Activated CD8-positive, alpha-beta memory T cell treated with anti-CD3 and anti-CD28 coated beads, Interleukin-2, amount 50 U/mL, for 48 hours (primary cell): Measurements from ENCODE around the gene CTNND2.

Source experiments
- DNase-seq: peaks from one replicate; pipeline ENCODE4 v3.0.0-alpha.2; 2020

CTNND2 gene

DNA sequence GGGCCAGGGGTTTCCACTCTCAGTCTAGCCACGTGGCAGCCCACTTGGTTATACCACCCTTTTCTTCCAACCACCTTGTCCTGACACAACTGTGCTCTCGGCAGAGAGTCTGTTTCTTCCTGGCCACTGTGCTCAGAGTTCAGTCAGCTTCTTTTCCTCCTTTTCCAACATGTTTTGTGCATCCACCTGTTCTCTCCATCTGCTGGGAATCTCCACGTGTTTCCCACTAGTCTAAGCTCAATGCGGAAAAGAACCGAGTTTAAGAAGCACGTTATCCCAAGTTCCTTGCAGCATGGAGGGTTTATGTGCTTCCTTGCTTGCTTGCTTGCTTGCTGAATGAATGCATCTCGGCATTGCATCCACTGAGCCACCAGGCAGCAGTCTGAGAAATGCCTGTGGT is 599.6 kb downstream of the CTNND2 start:
- no peak for DNase-seq

DNA sequence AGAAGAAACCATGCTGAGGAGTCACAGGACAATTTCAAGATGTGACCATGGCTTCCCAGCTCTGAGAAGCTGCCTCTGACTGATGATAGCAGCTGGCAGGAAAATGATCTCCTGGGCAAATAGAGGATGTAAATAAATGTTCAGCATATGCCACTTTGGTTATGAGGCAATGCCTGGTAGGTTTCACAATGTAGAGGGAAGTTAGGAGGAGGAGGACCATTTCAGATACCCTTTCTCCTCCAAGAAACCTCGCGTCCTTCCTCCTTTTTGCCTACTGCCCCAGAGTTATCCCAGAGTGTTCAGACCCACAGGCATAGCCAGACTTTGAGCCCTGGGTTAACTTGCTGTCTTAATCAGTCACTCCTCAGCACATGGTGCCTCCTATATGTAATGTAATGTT is 601.6 kb downstream of the CTNND2 start:
- DNase-seq = no peak

DNA sequence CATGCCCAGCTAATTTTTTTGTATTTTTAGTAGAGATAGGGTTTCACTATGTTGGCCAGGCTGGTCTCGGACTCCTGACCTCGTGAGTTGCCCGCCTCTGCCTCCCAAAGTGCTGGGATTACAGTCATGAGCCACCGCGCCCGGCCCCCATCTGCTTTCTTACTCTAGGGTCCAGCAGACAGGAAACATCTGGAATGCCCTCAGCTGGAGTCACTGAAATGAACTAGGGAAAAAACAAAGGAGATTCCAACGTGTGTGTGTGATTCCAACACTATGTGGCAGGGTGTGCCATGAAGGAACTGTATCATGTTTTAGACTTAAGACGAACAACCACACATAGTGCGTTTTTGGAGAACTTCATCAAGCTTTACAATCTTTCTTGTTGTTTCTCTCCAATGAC is 603.1 kb downstream of the CTNND2 start:
- no peak for DNase-seq

DNA sequence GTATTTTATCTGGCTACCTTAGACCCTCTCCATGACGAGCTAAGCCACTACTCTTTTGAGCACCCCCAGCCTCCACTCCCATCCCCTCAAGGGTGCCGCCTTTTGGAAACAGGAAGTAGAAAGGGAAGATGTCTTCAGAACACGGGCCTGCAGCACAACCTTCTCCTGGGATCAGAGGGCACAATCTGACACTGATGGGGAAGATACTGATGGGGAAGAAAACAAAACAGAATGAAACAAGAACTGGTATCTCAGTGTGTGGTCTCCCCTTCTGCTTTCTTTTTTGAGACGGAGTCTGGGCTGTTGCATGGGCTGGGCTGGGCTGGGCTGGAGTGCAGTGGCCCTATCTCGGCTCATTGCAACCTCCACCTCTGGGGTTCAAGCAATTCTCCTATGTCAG is 603.5 kb downstream of the CTNND2 start:
- DNase-seq = no peak

DNA sequence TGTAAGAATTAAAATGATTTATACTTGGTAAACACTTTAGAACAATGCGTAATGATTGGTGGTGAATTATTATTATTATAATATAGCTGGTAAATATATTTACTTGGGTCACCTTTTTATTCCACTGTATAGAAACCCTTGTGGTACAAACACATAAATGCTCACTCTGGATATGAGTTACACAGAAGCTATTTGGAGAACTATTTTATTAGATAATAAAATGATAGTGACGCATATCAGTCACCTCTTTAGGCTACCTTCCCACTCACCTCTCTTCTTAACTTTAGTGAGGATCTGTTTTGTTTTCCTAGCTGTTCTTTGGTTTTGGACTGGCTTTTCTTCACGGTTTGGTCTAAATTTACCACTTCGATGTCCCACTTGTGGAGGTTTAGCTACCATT is 605.4 kb downstream of the CTNND2 start:
- DNase-seq = no peak

DNA sequence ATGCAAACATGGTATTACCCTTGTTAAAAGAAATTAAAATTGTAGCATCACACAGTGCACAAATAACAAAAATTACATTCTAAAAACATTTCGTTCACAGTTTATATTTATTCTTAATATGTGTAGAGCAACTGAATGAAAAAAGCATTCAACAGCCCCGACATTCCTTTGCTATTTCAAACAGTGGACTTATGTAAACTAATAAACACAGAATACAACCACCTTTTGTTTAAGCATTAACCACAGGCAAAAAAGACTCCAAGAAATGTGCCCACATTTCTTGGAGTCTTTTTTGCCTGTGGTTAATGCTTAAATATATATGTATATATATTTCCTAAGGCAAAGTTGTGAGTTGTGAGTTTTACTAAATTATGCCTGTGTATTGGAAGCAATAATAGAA is 610.7 kb downstream of the CTNND2 start:
- DNase-seq = no peak

DNA sequence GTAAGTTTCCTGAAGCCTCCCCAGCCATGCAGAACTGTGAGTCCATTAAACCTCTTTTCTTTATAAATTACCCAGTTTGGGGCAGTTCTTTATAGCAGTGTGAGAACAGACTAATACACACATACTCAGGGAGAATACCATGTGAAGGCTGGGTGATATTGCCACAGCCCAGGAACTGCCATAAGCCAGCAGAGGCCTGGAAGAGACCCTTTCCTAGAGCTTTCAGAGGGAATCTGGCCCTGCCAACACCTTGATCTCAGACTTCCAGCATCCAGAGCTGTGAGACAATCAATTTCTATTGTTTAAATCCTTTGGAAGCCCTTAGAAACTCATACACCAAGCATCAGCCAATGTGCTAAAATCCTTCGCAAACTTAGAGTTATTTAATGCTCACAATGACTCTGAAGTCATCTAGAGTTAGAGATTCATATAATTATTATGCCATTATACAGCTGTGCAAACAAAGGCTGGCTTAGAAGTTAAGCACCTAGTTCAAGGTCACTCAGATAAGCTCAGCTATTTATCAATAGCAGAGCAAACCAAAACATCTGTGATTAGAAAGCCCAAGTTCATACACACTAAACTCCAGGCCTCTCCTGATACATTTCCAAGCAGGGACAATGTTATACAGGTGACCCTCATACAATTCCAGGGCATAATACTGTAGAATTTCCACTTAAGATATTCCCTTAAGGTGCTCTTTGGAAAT is 611.4 kb downstream of the CTNND2 start:
- no peak for DNase-seq

DNA sequence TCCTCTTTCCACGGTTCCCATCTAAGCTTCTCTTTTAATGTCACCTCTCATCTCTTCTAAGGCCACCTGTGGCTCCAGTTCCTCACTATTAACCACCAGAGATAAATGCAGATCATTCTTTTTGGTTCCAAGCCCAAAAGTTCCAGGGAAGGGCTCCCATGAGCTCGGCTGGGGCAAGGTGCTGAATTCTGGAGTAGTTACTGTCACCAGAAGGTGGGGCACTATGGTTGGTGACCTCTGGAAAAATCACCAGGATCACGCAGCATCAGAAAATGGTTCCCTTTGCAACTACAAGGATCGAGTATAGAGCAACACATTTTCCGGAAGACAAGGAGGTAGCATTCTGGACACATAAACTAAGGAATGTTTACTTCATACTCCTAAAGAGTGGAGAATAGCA is 614.5 kb downstream of the CTNND2 start:
- no peak for DNase-seq

DNA sequence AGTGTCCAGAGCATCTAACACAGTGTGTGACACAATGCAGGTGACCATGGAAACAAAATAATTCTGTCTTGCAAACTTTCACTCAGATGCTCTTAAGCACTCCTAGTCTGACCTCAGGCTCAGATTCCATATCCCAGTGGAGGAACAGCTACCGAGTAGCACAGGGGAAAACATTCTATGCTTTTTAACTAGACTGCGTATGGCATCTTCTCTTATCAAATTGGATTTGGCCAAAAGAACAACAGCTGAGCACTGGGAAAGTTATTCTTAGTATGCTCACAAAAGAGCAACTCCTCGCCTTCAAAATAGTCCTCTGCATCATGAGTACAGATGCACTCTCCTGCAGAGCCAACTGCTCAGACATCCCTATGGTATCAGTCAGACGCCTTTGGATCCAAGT is 615.0 kb downstream of the CTNND2 start:
- no peak for DNase-seq

DNA sequence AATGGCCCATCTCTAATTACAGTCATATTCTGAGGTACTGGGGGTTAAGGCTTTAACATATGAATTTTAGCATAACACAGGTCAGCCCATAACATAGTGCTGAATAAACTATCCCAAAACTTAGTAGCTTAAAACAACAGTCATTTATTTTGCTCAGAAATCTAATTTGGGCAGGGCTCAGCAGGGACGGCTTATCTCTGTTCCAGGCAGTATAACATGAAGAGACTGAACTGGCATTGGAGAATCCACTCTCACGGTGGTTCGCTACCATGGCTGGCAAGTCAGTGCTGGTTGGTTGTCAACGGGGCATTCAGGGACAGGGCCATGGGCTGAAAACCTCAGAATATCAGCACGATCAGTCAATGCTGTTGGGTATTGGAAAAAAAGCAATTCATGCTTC is 622.4 kb downstream of the CTNND2 start:
- no peak for DNase-seq

DNA sequence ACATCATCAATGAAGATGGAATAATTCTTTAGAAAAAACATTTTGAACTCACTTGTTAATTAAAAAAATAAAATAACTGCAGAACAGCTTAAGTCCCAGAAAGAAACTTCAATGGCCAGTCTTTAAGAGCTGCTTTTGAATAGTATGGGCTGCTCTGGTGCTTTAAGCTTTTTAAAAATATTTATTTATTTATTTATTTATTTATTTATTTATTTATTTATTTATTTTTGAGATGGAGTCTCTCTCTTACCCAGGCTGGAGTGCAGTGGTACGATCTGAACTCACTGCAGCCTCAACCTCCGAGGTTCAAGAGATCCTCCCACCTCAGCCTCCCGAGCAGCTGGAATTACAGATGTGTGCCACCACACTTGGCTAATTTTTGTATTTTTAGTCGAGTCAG is 626.9 kb downstream of the CTNND2 start:
- no peak for DNase-seq

DNA sequence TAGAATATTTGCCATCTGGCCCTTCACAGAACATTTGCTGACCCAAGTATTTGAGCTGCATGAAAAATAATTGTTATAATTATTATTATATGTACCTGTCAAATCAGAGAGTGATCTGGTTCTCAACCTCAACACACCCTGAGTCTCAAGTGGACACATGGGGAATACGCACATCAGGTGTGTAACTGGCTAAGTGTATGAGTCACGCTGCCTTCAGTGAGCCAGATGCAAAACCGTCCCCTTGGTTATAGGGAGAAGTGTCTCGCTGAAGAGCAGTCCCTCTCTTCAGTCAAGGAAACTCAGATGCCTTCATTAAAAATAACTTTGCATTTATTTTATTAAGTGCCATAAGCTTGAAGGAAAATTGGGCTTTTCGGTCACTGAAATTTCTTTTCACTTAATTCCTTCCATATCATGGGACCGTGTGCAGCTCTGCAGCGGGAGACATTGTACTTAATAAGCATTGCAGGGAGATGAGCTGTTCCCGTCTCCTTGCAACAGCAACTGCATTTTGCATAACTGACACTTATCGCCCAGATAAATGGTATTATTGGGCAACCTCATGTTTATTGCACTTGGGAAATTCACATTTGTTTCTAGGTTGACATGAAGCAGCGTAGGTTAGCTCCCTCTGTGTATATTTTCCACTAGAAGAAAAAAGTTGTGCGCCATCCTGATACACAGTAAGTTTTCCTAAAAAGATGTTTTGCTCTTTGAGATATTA is 630.9 kb downstream of the CTNND2 start:
- no peak for DNase-seq

DNA sequence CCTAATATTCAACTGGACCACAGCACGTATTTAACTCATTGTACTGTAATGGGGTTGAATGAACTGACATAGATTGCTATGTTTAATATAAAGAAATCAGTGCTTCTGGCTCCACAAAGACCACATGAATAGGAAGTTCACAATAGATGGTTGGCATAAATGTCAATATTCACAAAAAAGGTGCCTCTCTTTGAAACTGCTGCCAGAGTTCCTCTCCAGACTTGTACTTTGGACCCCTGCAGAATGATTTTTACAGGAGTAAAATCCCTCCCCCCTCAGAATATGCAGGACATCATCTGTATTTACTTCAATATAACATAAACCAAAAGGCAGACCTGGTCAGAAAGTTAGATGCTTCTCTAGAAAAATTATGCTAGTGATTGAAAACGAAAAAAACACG is 634.7 kb downstream of the CTNND2 start:
- no peak for DNase-seq

DNA sequence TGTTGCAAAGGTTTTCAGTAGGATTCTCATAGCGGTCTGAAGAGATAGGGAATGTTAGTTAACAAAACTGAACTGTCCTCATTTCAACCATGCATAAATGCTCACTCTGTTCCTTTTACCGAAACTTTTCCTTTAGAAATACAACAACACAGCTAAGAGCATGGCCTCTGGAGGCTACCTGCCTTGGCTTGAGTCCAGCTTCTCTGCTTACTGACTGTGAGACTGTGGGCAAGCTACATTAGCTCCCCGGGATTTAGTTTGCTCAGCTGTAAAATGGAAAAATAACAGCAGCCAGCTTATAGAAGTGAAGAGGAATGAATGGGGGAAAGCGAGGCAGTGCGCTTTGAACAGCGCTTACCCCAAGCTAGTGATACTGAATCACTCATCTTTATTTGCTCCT is 635.4 kb downstream of the CTNND2 start:
- no peak for DNase-seq

DNA sequence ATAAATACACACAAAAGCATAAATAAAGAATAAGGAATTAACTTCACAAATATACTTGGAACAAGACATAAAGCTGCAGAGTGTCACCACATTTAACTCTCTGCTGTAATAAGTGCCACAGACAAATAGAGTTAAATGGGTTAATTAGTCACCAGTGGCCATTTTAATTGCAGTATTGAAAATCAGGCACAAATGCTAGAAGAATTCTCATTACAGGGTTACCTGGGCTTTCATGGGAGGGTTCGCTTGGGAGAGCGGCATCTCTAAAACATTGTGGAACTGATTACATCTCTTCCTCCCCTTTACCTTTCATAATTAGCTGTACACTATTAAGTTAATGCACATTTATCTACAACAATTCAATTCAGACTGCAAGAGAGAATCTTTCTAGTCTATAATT is 637.9 kb downstream of the CTNND2 start:
- no peak for DNase-seq

DNA sequence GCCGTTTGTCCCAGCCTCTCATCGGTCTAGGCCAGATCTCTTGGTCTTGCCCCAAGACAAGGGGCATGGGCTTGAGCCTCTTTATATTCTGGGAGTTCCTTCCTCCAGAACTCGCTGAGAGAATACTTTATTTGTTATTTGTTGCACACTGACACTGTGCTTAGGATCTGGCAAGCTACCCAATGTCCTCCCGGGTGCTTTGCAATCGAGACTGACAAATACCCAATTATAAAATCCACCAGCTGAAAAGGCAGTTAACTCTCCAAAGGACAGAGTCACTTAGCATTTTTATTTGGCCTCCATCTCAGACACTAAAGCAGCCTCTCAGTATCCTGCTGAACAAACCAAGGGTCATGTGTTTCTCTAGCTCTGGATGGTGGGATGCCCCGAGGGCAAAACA is 643.0 kb downstream of the CTNND2 start:
- DNase-seq = no peak

DNA sequence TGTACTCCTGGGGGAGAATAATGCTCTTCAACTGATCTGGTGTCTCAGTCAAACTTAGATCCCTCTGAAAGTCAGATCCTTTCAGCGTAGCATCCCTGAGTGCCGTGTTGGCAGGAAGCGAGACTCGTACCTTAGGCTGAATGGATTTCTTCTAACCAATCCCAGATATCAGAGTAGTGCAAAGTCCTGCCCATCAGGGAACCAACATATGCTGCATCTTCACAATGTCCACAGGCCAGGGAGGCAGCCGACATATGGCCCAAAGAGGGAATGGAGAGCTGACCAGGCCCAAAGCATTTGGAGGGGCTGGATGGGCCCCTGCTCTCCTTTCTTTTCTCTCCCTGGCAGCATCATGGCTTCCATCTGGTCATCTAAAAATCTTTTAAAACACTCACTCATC is 646.2 kb downstream of the CTNND2 start:
- DNase-seq = no peak

DNA sequence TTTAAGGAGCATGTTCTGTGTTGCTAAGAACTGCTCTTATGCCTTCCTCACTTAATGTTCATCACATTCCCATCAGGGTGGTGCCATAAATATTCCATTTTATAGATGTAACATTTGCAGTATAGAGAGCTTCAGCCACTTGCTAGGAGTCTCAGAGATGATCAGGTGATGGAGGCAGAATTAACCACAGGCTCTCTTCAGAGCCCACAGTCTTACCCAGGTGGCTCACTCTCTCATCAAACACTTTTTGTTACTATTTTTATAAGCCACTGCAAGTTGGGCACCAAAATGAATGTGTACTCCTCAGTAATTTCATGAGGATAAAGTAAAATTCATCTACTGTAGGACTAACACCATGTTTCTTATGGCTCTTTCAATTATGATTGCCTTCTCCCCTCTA is 651.7 kb downstream of the CTNND2 start:
- DNase-seq = no peak

DNA sequence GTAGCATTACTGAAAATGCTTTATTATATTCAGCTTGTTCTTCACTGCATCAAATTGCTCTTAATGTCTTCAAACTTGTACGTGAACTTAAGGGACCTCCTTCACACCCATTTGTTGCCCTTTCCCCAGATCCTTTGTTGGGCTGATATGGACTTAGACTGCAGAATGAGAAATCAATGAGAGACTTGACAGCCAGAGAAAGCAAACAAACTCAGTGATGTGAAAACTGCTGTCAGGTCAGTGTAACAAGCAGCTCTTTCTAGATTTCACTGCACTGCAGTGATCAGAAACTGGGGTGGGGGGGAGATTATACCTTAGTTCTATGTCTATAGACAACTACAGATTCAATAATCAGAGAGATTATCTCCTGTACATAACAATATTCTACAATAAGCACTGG is 652.2 kb downstream of the CTNND2 start:
- DNase-seq = no peak

DNA sequence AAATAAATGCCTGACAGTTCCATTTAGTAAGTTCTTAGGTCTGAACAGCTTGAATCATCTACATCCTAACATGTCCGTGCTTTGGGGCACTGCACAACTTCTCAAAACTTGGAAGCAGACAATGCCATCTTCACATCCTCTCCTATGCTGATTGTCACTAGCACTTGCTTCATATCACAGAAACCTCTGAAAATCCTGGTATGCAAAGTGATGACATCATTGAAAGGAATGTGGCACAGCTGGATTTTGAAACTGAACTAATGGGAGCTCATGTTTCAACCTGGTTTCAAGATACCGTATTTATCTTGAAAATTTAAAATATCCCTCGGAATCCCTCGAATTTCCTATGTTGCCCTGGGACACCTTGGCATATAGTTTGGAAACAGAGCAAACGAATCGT is 653.0 kb downstream of the CTNND2 start:
- DNase-seq = no peak

DNA sequence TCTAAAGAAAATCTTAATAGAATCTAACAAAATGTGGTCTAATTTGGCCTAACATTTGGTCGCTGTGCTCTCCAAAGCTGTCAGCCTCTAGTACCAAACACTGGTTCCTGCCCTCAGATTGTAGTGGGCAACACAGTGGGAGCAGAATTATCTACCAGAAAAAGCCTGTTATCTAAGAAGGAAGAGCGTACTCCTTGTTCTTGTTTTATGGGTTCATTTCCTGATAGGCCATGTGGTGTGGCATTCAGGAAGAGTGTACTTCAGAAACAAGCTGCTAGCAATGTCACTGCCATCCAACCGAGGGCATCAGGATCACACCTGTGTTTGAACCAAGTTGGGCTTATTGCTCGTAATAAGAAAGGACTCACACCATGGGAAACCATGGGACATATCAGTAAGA is 655.3 kb downstream of the CTNND2 start:
- DNase-seq = no peak

DNA sequence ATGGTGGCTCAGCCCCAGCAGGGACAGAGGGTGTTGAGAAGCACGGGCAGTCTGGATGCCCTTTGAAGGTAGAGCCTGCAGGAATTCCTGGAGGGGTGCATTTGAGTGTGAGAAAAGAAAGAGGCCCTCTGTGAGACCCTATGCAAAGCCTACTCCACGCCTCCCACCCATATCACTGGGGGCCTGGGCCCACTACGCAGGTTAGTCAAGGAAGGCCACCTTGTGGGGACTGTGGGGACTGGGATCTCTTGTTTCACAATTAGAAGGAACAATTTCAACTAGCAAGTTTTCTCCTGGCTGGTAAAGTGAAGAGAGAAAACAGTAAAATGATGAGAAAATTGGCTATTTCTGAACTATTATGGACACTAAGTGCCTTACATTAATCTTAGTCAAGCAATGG is 657.0 kb downstream of the CTNND2 start:
- no peak for DNase-seq

DNA sequence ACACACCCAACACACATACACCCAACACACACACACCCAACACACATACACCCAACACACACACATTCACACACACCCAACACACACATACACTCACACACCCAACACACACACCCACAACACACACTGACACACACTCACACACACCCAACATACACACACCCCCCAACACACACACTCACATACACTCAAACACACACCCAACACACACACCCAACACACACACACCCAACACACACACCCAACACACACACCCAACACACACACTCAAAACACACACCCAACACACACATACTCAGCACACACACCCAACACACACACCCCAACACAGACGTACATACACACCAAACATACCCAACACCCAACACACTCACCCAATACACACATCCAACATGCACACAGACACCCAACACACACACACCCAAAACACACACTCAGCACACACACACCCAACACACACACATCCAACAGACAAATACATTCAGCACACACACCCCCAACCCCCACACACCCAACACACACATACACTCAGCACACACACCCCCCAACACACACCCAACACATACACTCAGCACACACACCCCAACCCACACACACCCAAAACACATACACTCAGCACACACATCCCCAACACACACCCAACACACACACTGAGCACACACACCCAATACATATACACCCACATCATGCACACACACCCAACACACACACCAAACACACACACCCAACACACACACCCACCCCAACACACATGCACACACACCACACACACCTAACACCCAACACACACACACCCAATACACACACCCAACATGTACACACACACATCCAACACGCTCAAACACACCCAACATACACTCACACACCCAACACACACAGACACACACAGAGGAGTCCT is 663.7 kb downstream of the CTNND2 start:
- DNase-seq = no peak
